OCI-LY3 (cell line): ENCODE results near the gene RFX4.

Source experiments
- H2AFZ ChIP-seq: fragments of 200-600, 300-600 bp; shearing (Covaris generic); 2 replicates; pipeline ENCODE4 v1.6.0; 2014; ENCODE audit warnings: antibody characterized with exemption, low read depth, low read length
- H3K27ac ChIP-seq: fragments of 200-600, 300-600 bp; sonication (generic); 2 replicates; pipeline ENCODE4 v1.5.1; 2014; ENCODE audit warnings: mild to moderate bottlenecking, low read length, moderate library complexity, mixed read lengths
- H3K27me3 ChIP-seq: fragments of 200-600, 300-600 bp; sonication (generic); 2 replicates; pipeline ENCODE4 v1.6.1; 2014; ENCODE audit warnings: low read depth, low read length, mixed read lengths
- H3K36me3 ChIP-seq: fragments of 200-600, 300-600 bp; sonication (generic); replicated peaks from 2 replicates; pipeline ENCODE3; 2014; ENCODE audit warnings: low read depth, low read length, mixed read lengths
- H3K4me1 ChIP-seq: fragments of 300-600, 200-600 bp; sonication (generic); 2 replicates; pipeline ENCODE4 v1.6.1; 2014; ENCODE audit warnings: low read length, mixed read lengths
- H3K4me2 ChIP-seq: fragments of 200-600, 300-600 bp; sonication (generic); 2 replicates; pipeline ENCODE4 v1.6.1; 2014; ENCODE audit warnings: low read length, mixed read lengths
- H3K4me3 ChIP-seq: fragments of 300-600, 200-600 bp; sonication (generic); 2 replicates; pipeline ENCODE4 v1.5.1; 2014; ENCODE audit warnings: antibody characterized with exemption, mild to moderate bottlenecking, low read length, moderate library complexity
- H3K79me2 ChIP-seq: fragments of 300-600, 200-600 bp; shearing (Covaris generic); 2 replicates; pipeline ENCODE4 v1.6.1; 2014; ENCODE audit warnings: mild to moderate bottlenecking, low read length, mixed read lengths
- H3K9ac ChIP-seq: fragments of 300-600, 200-600 bp; shearing (Covaris generic); 2 replicates; pipeline ENCODE4 v1.6.0; 2014; ENCODE audit warnings: mild to moderate bottlenecking, low read length, moderate library complexity
- H3K9me3 ChIP-seq: fragments of 200-600, 300-600 bp; shearing (Covaris generic); 2 replicates; pipeline ENCODE4 v1.6.1; 2014; ENCODE audit warnings: low read length, mixed read lengths; ENCODE audit not compliant: insufficient read depth
- H4K20me1 ChIP-seq: fragments of 200-600, 300-600 bp; sonication (generic); 2 replicates; pipeline ENCODE4 v1.6.1; 2016; ENCODE audit warnings: low read length, mixed read lengths; ENCODE audit not compliant: insufficient read depth
- EZH2phosphoT487 ChIP-seq: fragments of 200-600 bp; shearing (Covaris generic); IDR thresholded peaks from 2 replicates; pipeline ENCODE4 v1.6.1; 2018; ENCODE audit warnings: antibody characterized with exemption, mixed run types, low read depth
- TF ChIP-seq, protein P1 (sequence below): fragments of 200-600, 300-600 bp; sonication (generic); IDR thresholded peaks from 2 replicates; pipeline ENCODE4 v1.5.1; 2014; ENCODE audit warnings: antibody characterized with exemption, low read length, low read depth

Gene RFX4

DNA sequence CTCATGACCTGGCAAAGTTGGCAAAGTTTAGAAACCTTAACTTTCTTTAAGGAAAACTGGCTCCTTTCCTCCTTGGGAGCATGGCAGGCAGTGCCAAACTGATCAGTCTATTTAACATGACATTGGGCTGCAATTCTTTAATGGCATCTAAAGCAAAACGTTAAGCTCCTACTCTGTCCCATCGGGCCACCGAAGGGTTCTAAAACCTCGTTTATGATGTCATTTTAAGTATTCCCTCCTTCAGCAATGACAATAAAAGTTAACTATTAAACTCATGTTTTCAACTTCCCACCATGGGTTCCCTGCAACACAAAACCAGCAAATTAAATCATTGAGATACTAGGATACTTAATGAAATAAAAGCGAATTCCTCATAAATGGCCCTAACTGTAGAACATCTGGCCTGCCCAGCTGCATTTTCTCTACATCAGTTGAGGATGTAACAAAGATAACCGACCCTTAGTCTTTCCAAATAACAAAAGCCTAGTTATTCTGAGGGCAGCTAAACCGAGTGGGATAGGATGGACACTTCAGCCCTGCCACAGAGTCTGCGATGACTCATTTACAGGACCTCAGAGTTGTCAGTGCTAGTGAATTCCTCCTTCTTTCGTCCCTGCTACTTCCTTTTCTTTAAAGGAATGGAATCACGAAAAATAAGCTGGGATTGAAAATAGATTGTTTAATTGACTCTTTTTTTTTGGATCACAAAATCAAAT lies 157.2 kb downstream of the RFX4 start:
- no peak overlapping the region for H3K4me2 ChIP-seq
- no peaks in the 10 kb centered on the region for H3K79me2 ChIP-seq

DNA sequence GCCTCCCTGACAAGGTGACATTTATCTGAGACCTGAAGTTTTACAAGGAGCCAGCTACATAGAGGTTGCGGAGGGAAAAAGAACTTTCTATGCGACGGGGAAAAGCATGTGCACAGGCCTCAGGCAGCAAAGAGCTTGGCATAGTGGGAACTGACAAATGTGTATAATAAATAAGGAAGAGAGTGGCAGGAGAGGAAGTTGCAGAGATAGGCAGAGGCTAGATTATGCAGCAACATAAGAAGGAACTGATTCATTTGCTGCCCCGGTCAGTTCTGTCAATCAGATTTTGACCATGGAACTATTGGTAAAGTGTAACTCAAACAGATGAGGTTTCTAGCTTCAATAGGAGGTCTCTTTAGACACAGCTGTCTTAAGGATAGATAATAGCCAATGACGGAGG lies 158.0 kb downstream of the RFX4 start:
- TF ChIP-seq, protein P1, sequence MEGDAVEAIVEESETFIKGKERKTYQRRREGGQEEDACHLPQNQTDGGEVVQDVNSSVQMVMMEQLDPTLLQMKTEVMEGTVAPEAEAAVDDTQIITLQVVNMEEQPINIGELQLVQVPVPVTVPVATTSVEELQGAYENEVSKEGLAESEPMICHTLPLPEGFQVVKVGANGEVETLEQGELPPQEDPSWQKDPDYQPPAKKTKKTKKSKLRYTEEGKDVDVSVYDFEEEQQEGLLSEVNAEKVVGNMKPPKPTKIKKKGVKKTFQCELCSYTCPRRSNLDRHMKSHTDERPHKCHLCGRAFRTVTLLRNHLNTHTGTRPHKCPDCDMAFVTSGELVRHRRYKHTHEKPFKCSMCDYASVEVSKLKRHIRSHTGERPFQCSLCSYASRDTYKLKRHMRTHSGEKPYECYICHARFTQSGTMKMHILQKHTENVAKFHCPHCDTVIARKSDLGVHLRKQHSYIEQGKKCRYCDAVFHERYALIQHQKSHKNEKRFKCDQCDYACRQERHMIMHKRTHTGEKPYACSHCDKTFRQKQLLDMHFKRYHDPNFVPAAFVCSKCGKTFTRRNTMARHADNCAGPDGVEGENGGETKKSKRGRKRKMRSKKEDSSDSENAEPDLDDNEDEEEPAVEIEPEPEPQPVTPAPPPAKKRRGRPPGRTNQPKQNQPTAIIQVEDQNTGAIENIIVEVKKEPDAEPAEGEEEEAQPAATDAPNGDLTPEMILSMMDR = no peak
- TF ChIP-seq EZH2phosphoT487 = no peak
- no peaks in the 10 kb centered on the region for H3K9me3 ChIP-seq
- H3K27ac ChIP-seq = no peak overlapping the region
- H3K4me3 ChIP-seq = no peak overlapping the region
- no peaks in the 10 kb centered on the region for H3K36me3 ChIP-seq
- no peak overlapping the region for H3K9ac ChIP-seq
- no peak overlapping the region for H2AFZ ChIP-seq
- H4K20me1 ChIP-seq = no peaks in the 10 kb centered on the region
- H3K4me1 ChIP-seq = no peaks in the 10 kb centered on the region
- H3K79me2 ChIP-seq = no peaks in the 10 kb centered on the region
- H3K4me2 ChIP-seq = no peak overlapping the region
- H3K27me3 ChIP-seq = peaks cover 30% of the 10 kb centered on the region

More for the DNA sequence above, 157.2 kb downstream of the RFX4 start:
- H2AFZ ChIP-seq = no peak overlapping the region
- no peak overlapping the region for H3K9ac ChIP-seq
- no peaks in the 10 kb centered on the region for H4K20me1 ChIP-seq
- peaks cover 29% of the 10 kb centered on the region for H3K27me3 ChIP-seq
- no peak overlapping the region for H3K4me3 ChIP-seq
- H3K27ac ChIP-seq = no peak overlapping the region
- H3K9me3 ChIP-seq = no peaks in the 10 kb centered on the region
- no peak for TF ChIP-seq EZH2phosphoT487
- TF ChIP-seq, protein P1 = no peak
- no peaks in the 10 kb centered on the region for H3K36me3 ChIP-seq
- H3K4me1 ChIP-seq = no peaks in the 10 kb centered on the region

DNA sequence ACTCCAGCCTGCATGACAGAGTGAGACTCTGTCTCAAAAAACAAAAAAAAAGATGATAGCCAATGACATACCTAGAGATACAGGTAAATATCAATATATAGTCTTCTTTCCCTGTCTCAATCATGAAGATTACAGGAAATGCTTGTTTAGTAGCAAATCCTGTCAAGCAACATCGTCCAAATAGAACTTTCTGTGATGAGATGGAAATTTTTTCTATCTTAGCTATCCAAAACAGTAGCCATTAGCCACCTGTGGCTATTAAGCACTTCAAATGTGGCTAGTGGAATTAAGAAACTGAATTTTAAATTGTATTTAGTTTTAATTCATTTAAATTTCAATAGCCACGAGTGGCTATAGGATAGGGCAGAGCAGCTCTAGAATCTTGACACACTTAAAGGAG lies 158.4 kb downstream of the RFX4 start:
- no peaks in the 10 kb centered on the region for H3K9me3 ChIP-seq
- H3K27ac ChIP-seq = no peak overlapping the region
- H3K4me2 ChIP-seq = no peak overlapping the region
- no peak overlapping the region for H2AFZ ChIP-seq
- no peaks in the 10 kb centered on the region for H4K20me1 ChIP-seq
- no peaks in the 10 kb centered on the region for H3K79me2 ChIP-seq
- H3K9ac ChIP-seq = no peak overlapping the region
- H3K4me3 ChIP-seq = no peak overlapping the region
- TF ChIP-seq, protein P1 = no peak
- no peak for TF ChIP-seq EZH2phosphoT487
- no peaks in the 10 kb centered on the region for H3K36me3 ChIP-seq
- peaks cover 30% of the 10 kb centered on the region for H3K27me3 ChIP-seq
- no peaks in the 10 kb centered on the region for H3K4me1 ChIP-seq

DNA sequence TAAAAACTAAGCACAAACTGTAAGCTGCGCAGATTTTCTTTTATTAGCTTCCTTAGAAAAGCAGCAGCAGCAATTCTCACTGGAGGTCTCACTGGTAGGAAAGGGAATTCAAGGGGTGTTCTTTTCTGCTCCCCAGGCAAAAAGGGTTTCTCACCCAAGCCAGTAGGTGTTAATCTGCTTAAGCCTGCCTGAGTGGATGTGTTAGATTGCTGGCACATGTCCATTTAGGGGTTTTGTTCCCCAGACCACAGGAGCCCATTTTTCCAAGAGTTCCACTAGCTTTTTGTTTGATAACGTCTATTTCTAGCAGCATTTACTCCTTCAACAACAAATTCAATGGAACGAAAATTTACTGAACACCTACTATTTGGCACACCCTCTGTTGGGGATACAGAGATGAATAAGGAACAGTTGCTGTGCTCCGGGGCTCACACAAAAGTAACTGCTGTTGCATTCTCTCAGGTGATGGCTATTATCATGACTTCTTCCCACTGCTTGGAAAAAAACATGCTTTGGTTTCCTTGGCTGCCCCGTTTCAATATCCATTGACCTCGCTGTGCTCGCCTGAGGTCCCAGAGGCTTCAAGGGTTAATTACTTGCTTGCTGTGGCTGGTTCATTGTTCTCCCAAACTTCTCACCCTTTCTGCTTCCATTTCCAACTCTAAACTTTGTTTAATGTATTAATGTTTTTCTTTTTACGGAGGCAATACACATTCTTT lies 160.6 kb downstream of the RFX4 start:
- no peaks in the 10 kb centered on the region for H3K36me3 ChIP-seq
- H2AFZ ChIP-seq = no peak overlapping the region
- H3K9ac ChIP-seq = no peak overlapping the region
- H4K20me1 ChIP-seq = no peaks in the 10 kb centered on the region
- H3K4me1 ChIP-seq = peaks cover 5% of the 10 kb centered on the region; the same call in 1 of the 2 replicates
- peaks cover 30% of the 10 kb centered on the region for H3K27me3 ChIP-seq
- H3K4me2 ChIP-seq = no peak overlapping the region
- H3K9me3 ChIP-seq = no peaks in the 10 kb centered on the region
- no peak overlapping the region for H3K4me3 ChIP-seq
- no peak for TF ChIP-seq EZH2phosphoT487
- TF ChIP-seq, protein P1 = no peak
- H3K79me2 ChIP-seq = no peaks in the 10 kb centered on the region
- no peak overlapping the region for H3K27ac ChIP-seq
